ENCODE data around the gene HPSE2.
"Not testable (repeated sequence)": the region's sequence is repeated elsewhere in the genome, so short reads cannot be mapped to it uniquely, and the experiment has no call there.

Gene HPSE2

DNA sequence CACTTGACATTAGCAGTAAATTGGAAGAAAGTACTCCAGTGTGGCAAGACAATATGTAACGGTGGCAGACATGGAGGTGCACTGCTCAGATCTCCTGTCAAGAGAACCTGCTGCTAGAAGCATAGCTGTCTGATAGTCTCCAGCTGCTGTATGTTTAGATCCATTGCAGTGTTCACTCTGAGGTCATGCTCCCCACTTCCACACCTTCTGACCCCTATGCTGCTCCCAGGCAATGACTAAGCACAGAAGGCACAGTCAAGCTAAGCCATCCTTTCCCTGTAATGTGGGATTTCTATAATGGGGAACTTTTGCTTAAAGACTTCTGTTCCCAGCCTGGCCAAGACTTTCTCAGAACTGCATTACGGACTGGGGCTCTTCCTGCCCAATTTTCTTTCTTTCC, 315.8 kb downstream of the HPSE2 start:
- DNase-seq (ENCODE audit: low spot score) = no peak

DNA sequence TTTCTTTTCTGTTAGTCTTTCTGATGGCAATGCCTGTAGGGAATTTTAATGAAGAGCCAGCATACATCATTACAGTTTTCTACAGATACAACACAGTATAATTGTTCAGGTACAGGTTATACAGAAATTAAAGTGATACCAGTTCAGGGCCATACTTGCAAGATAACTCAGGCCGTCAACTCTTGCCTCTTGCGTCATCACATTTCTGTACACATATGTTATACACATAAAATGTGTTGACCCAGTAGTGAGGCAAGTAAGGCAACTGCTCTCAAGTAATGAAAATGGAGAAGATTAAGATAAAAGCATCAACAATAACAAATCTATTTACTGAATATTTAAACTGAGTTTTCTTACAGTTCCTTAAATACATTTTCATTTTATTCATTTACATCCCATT, 317.8 kb downstream of the HPSE2 start:
- no peak for DNase-seq (ENCODE audit: low spot score)

DNA sequence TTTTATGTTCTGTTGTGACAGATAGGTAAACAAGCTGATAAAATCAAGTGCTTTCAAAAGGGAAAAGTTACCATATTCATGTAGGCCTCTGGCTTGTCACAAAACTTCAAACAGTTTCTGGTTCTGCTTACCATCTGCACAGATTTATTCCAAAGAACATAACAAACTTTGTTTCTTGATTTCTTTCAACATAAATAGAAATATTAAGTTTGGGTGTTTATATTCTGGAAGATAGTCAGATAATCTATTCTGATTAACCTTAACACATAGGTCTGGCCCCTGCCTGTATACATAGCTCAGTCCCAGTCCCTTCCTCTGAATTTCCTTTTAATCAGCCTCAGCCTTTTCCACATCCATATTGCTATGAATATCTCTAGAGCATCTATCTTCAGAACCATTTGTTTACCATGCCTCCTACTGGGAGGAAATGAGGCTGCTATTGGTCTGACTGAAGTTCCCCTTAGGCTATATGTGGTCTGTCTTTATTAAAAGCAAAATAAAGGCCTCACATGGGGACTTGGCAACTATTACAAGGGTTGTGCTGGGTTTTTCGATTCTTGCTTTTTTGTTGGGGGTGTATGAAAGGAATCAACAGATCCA, 319.0 kb downstream of the HPSE2 start:
- DNase-seq (ENCODE audit: low spot score) = no peak

DNA sequence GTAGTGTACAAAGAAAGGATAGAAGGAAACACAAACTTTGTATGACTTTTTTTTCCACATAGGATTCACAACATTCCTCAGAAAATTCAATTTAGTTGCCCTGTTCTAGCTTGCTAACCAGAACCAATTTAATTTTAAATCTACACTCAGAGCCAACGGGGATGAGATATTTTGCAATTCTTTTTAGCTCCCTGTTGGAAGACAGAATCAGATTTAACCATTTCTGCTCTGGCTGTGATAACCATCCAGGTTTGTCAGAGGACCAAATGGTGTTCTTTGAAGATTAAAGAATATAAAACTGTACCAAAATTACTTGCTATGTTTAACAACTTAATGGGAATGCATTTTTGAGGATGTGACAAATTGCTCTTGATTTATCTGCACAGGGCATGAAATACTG, 319.7 kb downstream of the HPSE2 start:
- no peak for DNase-seq (ENCODE audit: low spot score)

DNA sequence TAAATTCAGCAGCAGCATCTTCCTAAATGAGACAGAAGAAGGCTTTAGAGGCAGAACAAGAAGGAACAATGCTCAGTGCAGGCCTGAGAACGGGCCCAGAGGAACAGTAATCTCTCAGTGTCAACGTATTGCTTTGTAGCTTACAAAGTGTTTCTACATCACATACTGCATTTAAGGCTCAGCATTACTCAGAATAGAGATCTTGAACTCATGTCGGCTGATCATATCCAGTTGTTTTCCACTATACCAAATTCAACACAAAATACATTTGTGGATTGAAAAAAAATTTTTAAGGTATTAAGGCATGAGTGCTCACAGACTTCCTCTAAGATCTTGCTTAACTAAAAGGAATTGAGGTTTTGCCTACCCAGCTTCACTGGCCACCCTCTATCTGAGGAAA, 325.1 kb downstream of the HPSE2 start:
- no peak for DNase-seq (ENCODE audit: low spot score)

DNA sequence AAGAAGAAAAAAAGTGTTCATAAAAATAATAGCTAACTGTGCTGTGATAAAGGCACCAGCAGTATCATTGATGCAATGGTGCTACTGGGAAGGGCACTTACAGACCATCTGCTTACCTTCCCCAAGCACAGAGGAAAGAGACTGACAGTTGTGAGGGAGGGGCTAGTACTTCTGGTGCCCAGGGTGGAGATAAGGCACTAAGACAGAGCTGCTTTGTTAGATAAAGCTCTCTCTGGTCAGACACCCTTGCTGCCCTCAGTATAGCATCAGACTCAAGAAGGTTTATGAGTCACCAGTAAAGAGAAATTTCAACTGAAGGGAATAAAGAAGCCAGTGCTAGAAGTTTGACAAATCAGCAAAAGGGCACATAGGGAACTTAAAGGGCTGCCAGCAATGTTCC, 325.6 kb downstream of the HPSE2 start:
- no peak for DNase-seq (ENCODE audit: low spot score)

DNA sequence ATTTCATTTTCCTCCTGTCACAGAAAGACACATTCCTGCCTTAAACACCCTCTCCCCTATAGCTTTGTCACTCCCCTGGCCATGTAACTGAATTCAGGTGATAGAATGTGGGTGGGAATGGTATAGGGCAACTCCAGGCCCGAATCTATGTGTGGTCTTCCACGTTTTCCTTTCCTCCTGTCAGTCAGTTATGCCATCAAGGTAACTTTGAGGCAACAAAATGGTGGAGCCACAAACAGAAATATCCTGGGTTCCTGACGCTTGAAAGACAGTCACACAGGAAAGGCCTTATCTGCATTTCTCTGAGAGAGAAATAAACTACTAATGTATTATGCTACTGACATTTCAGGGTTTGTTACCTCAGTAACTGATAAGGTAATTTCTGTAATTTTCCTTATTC, 326.8 kb downstream of the HPSE2 start:
- no peak for DNase-seq (ENCODE audit: low spot score)

DNA sequence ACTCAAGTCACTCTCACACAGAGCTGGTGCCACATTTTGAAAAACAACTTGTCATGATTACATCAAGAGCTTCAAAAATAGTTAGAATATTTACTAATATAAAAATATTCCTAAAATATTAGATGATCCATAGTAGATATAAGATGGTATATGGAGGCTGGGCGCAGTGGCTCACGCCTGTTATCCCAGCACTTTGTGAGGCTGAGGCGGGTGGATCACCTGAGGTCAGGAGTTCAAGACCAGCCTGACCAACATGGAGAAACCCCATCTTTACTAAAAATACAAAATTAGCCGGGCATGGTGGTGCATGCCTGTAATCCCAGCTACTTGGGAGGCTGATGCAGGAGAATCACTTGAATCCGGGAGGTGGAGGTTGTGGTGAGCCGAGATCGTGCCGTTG, 327.4 kb downstream of the HPSE2 start:
- DNase-seq (ENCODE audit: low spot score) = not testable (repeated sequence)

DNA sequence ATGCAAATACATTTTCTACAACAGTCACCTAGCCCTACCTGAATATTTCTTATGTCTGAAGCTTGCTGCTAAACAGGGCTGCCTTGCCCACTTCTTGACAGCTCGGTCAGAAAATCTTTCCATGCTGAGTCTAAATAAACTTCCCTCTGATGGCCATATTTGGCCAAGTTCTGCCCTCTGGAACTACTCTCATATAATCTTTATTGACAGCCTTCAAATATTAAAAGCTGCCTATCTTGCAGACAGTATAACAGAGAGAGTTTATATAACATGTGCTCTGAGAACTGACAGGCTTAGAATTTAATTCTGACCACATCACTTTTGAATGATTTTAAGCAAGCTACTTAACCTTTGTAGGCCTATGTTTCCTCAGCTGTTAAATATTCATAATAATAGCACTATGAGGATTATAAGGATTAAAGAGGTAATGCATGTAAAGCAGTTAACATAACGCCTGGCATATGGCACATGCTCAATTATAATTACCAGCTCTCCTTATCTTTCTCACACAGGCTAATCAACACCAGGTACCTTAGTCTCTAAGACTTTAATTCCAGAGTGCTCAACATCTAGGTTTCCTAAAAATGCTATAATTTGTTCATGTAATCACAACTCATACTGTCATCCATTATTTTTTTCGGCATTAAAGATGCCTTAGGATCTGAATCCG, 334.1 kb downstream of the HPSE2 start:
- DNase-seq (ENCODE audit: low spot score) = no peak

DNA sequence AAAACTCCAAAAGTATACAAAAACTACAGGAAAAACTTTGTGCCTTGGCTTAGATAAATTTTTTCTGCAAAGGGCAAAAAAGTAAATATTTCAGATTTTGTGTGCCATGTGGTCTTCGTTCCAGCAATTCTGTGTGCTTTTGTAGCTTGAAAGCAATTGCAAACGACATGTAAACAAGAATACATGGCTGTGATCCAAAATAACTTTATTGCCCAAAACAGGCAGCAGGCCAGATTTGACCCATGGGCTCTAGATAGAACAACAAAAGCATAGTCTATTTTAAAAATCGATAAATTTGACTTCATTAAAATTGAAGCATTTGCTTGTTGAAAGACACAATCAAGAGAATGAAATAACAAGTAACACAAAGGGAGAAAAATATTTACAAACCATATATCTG, 336.6 kb downstream of the HPSE2 start:
- no peak for DNase-seq (ENCODE audit: low spot score)

DNA sequence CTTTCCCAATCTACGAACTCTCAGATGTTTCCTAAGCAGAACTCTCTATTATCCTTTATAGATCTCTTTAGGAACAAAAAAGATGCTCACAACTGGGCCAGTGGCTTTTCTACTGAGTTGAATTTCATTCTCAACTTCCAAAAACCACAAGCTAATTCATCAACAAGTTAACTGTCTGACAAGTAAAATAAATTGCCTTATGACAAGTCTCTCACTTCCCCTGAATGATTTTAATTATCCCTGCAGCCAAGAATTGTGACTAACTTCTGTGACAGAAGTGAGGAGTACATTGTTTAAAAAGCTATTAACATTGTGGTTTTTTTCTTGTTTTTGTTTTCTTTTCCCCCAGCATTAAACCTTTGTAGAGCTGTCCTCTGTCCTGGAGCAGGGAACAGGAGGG, 343.1 kb downstream of the HPSE2 start:
- no peak for DNase-seq (ENCODE audit: low spot score)

DNA sequence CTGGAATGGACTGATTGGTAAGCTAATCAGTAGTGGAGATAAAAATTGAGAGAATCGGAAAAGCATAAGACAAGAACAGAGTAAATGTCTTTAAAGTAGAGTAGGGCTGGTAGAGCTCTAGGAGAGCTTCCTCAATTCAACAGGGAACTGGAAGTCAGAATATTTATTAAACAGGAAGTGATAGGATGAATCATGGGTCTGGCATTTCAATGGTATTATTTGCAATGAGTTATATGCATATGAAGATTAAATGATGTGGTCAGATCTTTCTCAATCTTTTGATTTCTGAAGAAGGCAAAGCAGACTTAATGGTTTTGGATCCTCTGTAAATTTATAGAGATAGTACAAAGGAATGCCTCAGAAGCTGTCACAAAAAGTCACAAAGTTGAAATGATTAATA, 349.0 kb downstream of the HPSE2 start:
- DNase-seq (ENCODE audit: low spot score) = no peak

DNA sequence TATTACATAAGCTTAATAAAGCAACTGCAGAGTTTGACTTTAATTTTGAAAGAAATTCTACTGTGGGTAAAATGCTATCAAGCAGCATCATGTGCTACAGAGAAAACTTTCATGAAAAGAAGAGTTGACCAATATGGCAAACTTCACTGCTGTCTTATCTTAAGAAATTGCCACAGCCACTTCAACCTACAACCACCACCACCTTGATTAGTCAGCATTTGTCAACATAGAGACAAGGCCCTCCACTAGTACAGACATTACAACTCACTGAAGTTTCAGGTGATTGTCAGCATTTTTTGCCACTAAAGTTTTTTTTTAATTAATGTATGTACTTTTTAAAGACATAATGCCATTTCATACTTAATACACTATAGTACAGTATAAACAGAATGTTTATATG, 350.3 kb downstream of the HPSE2 start:
- no peak for DNase-seq (ENCODE audit: low spot score)

DNA sequence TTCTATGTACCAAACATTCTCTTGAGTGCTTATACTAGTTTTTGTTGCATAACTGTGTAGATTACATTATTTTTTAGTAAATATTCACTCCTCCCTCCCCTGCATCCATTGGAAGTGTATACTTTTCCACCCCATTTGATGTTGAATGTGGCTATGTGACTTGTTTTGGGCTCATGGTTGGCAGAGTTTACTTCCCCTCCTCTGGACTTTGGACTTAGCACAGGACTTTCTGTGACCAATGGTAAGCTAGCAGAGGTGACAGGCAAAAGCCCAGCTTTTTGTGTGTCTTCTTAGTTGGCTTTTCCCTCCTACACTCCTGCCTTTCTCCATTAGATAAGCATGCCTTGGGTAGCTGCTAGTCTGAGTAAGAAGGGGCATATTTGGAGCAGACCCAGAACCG, 353.9 kb downstream of the HPSE2 start:
- DNase-seq (ENCODE audit: low spot score) = no peak

DNA sequence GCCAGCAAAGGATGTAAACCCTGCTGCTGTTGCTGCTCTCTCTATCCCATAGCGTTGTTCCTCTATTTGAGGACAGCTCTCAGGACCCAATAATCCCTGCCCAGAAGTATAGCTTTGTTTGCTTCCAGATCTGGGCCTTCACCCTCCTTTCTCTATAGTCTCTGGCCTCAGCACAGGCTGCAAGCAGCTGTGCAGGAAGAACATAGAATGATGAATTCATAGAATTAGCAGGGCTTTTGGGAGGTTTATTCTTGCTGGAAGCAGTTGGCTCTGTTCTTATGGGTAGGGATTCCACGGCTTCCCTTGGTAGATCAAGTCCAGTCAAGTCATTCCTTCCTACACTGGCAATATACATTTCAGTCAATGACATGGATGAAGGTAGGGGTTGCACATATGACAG, 354.7 kb downstream of the HPSE2 start:
- DNase-seq (ENCODE audit: low spot score) = no peak

DNA sequence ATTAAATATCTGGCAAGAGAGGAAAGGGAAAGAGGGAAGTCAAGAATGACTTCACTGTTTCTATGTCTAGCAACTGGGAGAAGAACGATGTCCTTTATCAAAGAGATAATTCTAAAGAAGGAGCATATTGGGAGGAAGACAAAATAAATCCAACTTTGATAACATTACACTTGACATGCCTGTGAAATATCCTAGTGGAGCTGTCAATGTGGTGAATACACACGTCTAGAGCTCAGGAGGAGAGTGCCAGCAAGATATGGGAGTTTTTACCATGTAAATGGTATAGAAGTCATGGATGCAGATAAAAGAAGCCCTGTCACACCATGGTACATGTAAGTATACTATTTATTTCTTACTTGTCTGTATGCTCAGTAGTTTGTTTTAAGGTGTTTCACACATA, 356.7 kb downstream of the HPSE2 start:
- no peak for DNase-seq (ENCODE audit: low spot score)

DNA sequence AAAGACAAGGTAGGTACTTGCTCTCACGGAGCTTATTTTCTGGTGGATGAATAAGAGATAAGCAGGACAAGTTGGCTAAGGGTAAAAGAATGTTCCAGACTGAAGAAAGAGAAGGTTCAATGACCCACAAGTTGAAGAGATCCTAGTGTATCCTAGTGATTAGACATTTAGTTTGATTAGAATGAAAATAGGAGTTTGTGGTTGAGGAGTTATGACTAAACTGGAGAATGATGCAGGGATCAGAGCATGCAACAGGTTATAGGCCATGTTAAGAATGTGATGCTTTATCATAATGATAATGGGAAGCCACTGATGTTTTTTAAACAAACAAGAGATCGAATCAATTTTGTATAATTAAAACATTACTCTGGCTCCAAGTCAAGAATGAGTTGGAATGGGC, 357.2 kb downstream of the HPSE2 start:
- DNase-seq (ENCODE audit: low spot score) = no peak

DNA sequence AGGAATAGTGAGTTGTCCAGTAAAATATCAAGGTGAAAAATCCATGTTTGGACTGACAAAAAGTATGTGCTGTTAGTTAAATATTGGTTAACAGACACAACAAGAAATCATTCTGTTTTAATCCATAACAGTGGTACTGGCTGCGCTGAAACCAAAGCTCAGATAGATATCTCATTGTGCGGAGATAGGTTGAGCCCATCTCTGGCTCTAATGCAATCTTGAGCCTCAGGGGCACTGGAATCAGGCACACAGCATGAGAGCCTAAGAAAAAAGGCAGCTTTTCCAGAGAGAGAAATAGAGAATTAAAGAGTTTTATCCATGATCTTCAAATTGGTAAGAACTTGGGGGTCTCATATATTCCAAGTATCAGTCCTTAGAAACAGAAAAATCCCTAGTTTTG, 373.7 kb downstream of the HPSE2 start:
- DNase-seq (ENCODE audit: low spot score) = no peak

DNA sequence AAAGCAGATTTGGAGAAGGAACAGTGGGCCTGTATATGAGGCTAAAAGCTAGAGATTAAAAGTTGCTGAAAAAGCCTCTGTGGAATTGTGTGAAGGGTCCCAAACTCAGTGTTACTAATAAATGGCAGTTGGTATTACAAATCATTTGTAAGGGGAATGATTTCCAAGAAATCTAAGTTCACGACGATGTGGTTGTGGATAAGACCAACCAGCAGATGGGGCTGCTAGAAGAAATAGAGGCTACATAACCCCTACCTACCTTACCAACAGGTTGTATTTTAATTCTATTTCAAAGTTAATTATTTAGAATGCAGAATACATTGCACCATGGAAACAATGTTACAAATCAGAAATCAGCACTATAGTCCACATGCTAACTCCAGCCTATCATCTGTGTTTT, 377.1 kb downstream of the HPSE2 start:
- no peak for DNase-seq (ENCODE audit: low spot score)

DNA sequence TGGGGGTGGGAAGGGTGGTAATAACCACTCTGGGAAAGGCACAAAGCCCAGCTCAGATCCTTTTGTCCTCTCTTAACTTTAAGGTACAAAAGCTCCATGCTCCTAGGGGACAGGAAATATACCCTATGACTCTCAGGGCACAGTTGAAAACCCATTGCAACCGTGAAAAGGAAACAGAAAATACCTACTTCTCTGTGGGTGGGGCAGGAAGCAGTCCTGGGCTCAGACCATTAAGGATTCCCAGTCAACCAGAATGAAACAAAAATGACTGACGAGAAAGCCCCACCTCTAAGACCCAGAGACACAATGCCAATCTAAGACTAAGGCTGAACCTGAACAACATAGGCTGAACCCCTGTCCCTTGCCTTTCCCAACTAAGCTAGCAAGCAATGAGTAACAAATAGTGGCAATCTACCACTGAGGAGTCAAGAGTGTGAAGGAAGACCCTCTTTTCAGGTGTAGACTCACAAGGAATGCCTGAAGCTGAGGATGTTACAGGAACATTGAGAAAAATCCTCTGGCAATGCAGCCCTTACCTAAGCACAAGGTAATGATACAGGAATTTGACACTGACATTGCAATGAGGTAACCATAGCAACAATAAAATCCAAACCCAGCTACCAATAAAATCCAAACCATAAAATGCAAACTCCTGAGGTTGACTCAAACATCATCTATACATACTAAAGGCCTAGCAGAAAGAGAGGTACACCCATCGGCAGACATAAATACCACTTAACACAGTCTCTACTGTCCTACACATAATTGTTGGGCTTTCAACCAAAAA, 380.1 kb downstream of the HPSE2 start:
- no peak for DNase-seq (ENCODE audit: low spot score)

DNA sequence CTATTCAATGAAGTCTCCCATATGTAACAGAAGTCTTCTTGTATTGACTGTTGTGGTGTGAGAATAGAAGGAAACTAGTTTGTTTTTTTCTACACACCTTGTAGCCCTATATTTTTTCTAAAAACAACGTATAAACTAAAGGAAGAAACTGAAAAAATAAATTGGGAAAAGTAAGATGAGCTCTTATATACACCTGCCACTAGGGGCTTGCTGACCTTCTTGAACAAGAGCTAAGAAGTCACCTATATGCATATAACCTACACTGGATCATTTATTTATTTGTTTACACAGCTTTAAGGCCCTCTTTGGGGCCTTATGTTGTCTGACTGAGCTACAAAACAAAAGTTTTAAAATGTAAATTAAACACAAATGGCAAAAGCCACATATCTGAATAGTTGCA, 383.0 kb downstream of the HPSE2 start:
- no peak for DNase-seq (ENCODE audit: low spot score)

DNA sequence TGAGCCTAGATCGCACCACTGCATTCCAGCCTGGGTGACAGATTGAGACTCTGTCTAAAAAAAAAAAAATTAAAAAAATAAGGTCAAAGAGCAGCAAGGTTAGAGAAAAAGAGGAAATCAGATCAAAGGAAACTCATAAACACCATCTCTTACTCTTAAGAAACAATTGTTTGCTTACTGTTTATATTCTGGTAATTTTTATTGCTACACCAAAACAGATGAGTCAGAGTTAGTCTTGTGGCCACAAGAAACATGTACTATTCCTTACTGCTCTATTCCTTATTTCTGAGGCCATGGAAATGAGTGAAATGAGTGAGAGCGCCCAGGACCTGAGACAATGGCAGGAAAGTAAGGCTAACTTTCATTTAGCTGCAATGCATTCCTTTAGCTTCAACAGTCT, 387.3 kb downstream of the HPSE2 start:
- no peak for DNase-seq (ENCODE audit: low spot score)

DNA sequence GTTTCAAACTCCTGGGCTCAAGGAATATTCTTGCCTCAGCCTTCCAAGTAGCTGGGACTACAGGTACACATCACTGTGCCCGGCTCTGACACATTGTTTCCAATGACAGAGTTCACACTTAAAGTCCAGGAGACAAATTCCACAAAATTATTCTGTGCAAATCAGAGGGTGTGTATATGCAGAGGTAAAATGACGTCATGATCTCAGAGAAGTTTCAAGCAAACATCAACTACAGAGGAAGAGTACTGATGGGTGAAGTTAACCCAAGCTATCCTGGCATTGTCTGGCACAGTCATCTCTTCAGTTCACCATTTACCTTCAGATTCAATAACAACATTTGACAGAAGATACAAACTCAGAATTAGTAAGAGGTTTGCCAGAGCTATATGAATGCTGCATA, 388.9 kb downstream of the HPSE2 start:
- no peak for DNase-seq (ENCODE audit: low spot score)

DNA sequence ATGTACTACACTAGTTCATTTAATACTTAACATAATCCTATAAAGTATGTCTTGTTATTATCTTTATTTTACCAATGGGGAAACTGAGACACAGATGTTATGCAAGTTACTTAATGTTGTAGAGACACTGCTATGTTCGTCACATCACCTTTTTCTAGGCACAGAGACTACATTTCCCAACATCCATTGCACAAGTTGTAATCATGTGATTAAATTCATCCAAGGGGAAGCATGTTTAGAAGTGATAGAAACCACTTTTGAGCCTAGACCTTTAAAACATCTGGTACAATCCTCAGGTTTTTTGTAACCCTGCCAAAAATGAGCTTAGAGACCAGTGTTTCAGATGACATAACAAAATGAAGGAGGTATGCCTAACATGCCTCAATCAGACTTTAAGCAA, 402.1 kb downstream of the HPSE2 start:
- no peak for DNase-seq (ENCODE audit: low spot score)

Data from ecto neural progenitor cell (in vitro differentiated cells).